K562 (cell line): ENCODE measurements around the gene MSI1. TPM values are rescaled to one million over a fixed set of nuclear protein-coding genes. Genes with fewer than 3 reads are reported as not detected.

Experiments
- ATAC-seq: fragments of 200-7000 bp; cut with Tn5 transposase; 3 replicates; pipeline ENCODE4 v1.9.1; 2020; ENCODE audit warnings: moderate library complexity
- BruUV-seq: library from RNA; stranded (reverse); fragments of 400-500 nt; replicated peaks from 2 replicates; lab custom pipeline; 2021; lab: Mats Ljungman, UMichigan
- CTCF ChIA-PET: fragments of 300-600 bp; formaldehyde crosslinking; extraction: SDS; loops from one replicate; lab custom pipeline; 2021; ENCODE audit warnings: low intra/inter-chr PET ratio; lab: Yijun Ruan, JAX
- POLR2A ChIA-PET: fragments of 300-600, 350-650 bp; sonication (Branson Sonifier 250); formaldehyde crosslinking; extraction: SDS; loops from one replicate; lab custom pipeline; 2021; ENCODE audit warnings: antibody characterized with exemption, inconsistent platforms; lab: Yijun Ruan, JAX
- DNase-seq, 4 experiments: peaks; one replicate each; pipeline versions ENCODE4 v3.0.0 to v3.0.0-alpha.2; 2011 to 2018; ENCODE audit warnings: low spot score in 3 of 4, mixed read lengths in 3 of 4; ENCODE audit errors: extremely low read depth in 1 of 4
- FAIRE-seq: peaks from 2 replicates; lab custom pipeline; 2011; peaks lifted over from hg19 to GRCh38; lab: Jason Lieb, UNC
- H2AFZ ChIP-seq: 2 replicates; pipeline ENCODE4 v1.6.0; 2011; ENCODE audit warnings: low read depth, low read length, control low read depth, inconsistent platforms
- H3K27ac ChIP-seq: fragments of 200-600 bp; 3 replicates; pipeline ENCODE4 v1.8.0; 2011; ENCODE audit warnings: low read depth, mild to moderate bottlenecking, control low read depth, inconsistent platforms, low read length, moderate library complexity, mixed read lengths; ENCODE audit errors: extremely low read depth
- H3K27me3 ChIP-seq, 2 experiments: fragments of 300-600 bp in 1 of 2; 2 replicates in 1 of 2; 3 replicates in 1 of 2; pipeline versions ENCODE4 v1.6.0 to v1.8.0; 2011; ENCODE audit warnings: inconsistent platforms in 2 of 2, low read length in 2 of 2, mild to moderate bottlenecking in 1 of 2, mixed read lengths in 1 of 2, moderate library complexity in 1 of 2; ENCODE audit not compliant: control insufficient read depth in 2 of 2, insufficient read depth in 2 of 2
- H3K36me3 ChIP-seq: fragments of 300-600 bp; 3 replicates; pipeline ENCODE4 v1.8.0; 2011; ENCODE audit warnings: mild to moderate bottlenecking, low read length, inconsistent platforms; ENCODE audit not compliant: control insufficient read depth, insufficient read depth
- H3K4me1 ChIP-seq, 2 experiments: fragments of 200-600 bp in 1 of 2; replicated peaks in 1 of 2; 2 replicates in 1 of 2; 3 replicates in 1 of 2; pipeline versions ENCODE4 v1.5.1 to v1.8.0; 2011; ENCODE audit warnings: inconsistent platforms in 2 of 2, low read length in 2 of 2, mild to moderate bottlenecking in 1 of 2, mixed read lengths in 1 of 2, moderate library complexity in 1 of 2; ENCODE audit not compliant: control insufficient read depth in 2 of 2, insufficient read depth in 2 of 2
- H3K4me2 ChIP-seq: 2 replicates; pipeline ENCODE4 v1.6.1; 2011; ENCODE audit warnings: low read length, control low read depth, inconsistent platforms, mixed read lengths; ENCODE audit not compliant: insufficient read depth
- H3K4me3 ChIP-seq: fragments of 200-600 bp; sonication (generic), shearing (Covaris generic); 2 replicates; pipeline ENCODE4 v1.5.1; 2016; ENCODE audit warnings: control low read depth, inconsistent platforms
- H3K79me2 ChIP-seq: fragments of 200-600 bp; 3 replicates; pipeline ENCODE4 v1.8.0; 2011; ENCODE audit warnings: low read length, inconsistent platforms; ENCODE audit not compliant: control insufficient read depth, insufficient read depth
- H3K9ac ChIP-seq, 2 experiments: 2 replicates each; pipeline versions ENCODE4 v1.6.0 to v1.6.1; 2011; ENCODE audit warnings: low read depth in 2 of 2, low read length in 2 of 2, control low read depth in 1 of 2, inconsistent platforms in 1 of 2, mild to moderate bottlenecking in 1 of 2, mixed read lengths in 1 of 2; ENCODE audit not compliant: insufficient read depth in 1 of 2
- H3K9me1 ChIP-seq: one replicate; pipeline ENCODE4 v1.6.0; 2011; ENCODE audit warnings: inconsistent platforms, mild to moderate bottlenecking, low read length, moderate library complexity; ENCODE audit not compliant: control insufficient read depth, insufficient read depth
- H3K9me3 ChIP-seq: replicated peaks from 2 replicates; pipeline ENCODE4 v1.5.1; 2011; ENCODE audit warnings: low read depth, low read length, inconsistent platforms; ENCODE audit not compliant: control insufficient read depth, insufficient read depth
- H4K20me1 ChIP-seq: replicated peaks from 2 replicates; pipeline ENCODE4 v1.6.1; 2011; ENCODE audit warnings: low read length, inconsistent platforms, mixed read lengths; ENCODE audit not compliant: control insufficient read depth, insufficient read depth
- ASH1L ChIP-seq: fragments of 450-650 bp; IDR thresholded peaks from 2 replicates; pipeline ENCODE4 v1.6.1; 2018; ENCODE audit warnings: borderline replicate concordance, mild to moderate bottlenecking, low read depth; ENCODE audit not compliant: partially characterized antibody
- DDX20 ChIP-seq: fragments of 450-650 bp; IDR thresholded peaks from 2 replicates; pipeline ENCODE4 v1.6.1; 2016; ENCODE audit warnings: missing genetic modification characterization, low read depth, mild to moderate bottlenecking, missing compliant biosample characterization, moderate library complexity
- EP400 ChIP-seq: fragments of 450-650 bp; IDR thresholded peaks from 2 replicates; pipeline ENCODE4 v1.6.1; 2017; ENCODE audit warnings: antibody characterized with exemption, mild to moderate bottlenecking, moderate library complexity
- RB1 ChIP-seq: fragments of 450-650 bp; IDR thresholded peaks from 2 replicates; pipeline ENCODE4 v1.6.1; 2017; ENCODE audit warnings: low read depth, mild to moderate bottlenecking
- SNIP1 ChIP-seq: fragments of 450-650 bp; IDR thresholded peaks from 2 replicates; pipeline ENCODE4 v1.7.1; 2017; ENCODE audit warnings: low read depth, mild to moderate bottlenecking
- TCF7 ChIP-seq: sonication (generic); IDR thresholded peaks from 2 replicates; pipeline ENCODE4 v1.6.1; 2016; ENCODE audit warnings: antibody characterized with exemption, borderline replicate concordance
- ZBTB2 ChIP-seq: fragments of 450-650 bp; IDR thresholded peaks from 2 replicates; pipeline ENCODE4 v1.6.1; 2016; ENCODE audit warnings: antibody characterized with exemption
- ZBTB26 ChIP-seq: fragments of 450-650 bp; formaldehyde crosslinking; IDR thresholded peaks from 2 replicates; pipeline ENCODE4 v1.4.0; 2022; ENCODE audit warnings: missing genetic modification characterization
- ZC3H4 ChIP-seq: sonication (generic); formaldehyde crosslinking; IDR thresholded peaks from 2 replicates; pipeline ENCODE4 v1.9.0; 2021; ENCODE audit warnings: missing genetic modification reagents, borderline replicate concordance
- WGBS: fragments of 100-300 bp; shearing (Covaris generic); methylation state at CpG from one replicate; pipeline ENCODE4 v1.1.6; 2016; ENCODE audit warnings: low coverage, mixed read lengths; ENCODE audit not compliant: insufficient coverage; ENCODE audit errors: missing lambda C conversion rate; 5-methylcytosine and 5-hydroxymethylcytosine counted together
- in situ Hi-C: fragments of 300-500 bp; cut with MboI; formaldehyde crosslinking; loops from 4 replicates; pipeline ENCODE4 v1.15.0; 2018; ENCODE audit warnings: inconsistent platforms, mixed read lengths
- intact Hi-C: fragments of 100-400 bp; cut with micrococcal nuclease; formaldehyde crosslinking; loops from 2 replicates; pipeline ENCODE4 v1.14.2; 2022
- polyA plus RNA-seq, 8 experiments: library from polyadenylated mRNA; depleted of rRNA in 4 of 8; stranded (reverse) in 5 of 8; unstranded in 3 of 8; fragments of >200 nt; fragmentation: Nextera tagmentation in 2 of 8; fragmentation: Illumina TruSeq in 1 of 8; extraction: Ambion mirVana in 2 of 8; extraction: Trizol in 1 of 8; gene quantifications; 2 replicates each; pipeline versions ENCODE4 v1.2.1 to v1.2.3, GENCODE V29; 2011 to 2014; ENCODE audit warnings: inconsistent platforms in 1 of 8, missing spikeins in 1 of 8
- total RNA-seq, 7 experiments: library from RNA; depleted of rRNA in 6 of 7; stranded (reverse); fragments of >200 nt in 6 of 7; fragmentation: Illumina TruSeq in 2 of 7; extraction: Trizol in 2 of 7; gene quantifications; 2 replicates each; pipeline versions ENCODE4 v1.2.1 to v1.2.3, GENCODE V29; 2011 to 2021; ENCODE audit warnings: low replicate concordance in 1 of 7

MSI1 gene
- total and polyA plus RNA-seq, 9 of the 15 experiments (the other 6 are each of a cell fraction or from before 2014, with no cell fraction given), result 0.16 TPM; not detected in 8

GRCh38 chr12:120301962-120302815, 66.8 kb downstream of the MSI1 start, which contains the start of gene SIRT4:
TSS of gene SIRT4 (plus strand) at chr12:120302321. CDS start at chr12:120303562, 1,241 bp downstream.
- H3K4me1 ChIP-seq, result peaks cover 0 to 5% of the 10 kb centered on the region in 2 experiments; a peak in 1 of 5 replicates
- peak; percentile 99 for FAIRE-seq
- H4K20me1 ChIP-seq, result no peaks in the 10 kb centered on the region
- no peaks in the 10 kb centered on the region for H3K79me2 ChIP-seq
- H3K27me3 ChIP-seq, result no peaks in the 10 kb centered on the region
- H3K4me3 ChIP-seq, result peak within 1 kb of the TSS; percentile 46
- no peaks in the 10 kb centered on the region for H3K9me3 ChIP-seq
- in situ Hi-C loops (no loop called here), intact Hi-C loops (no loop called here)
- H3K4me2 ChIP-seq, result peak within 1 kb of the TSS; percentile 82
- peak; percentile 91 to 96 (median 92) for DNase-seq
- ChIA-PET POLR2A (interaction anchor here (0.6 to 3.3 kb wide), 9 partner anchors 10 to 817 kb away, joined by 3 to 194 read pairs (median 3); partner anchors contain the start of genes RNU4-1, RNU4-2 and RPLP0), CTCF (interaction anchor here (0.6 kb wide), 1 partner anchor 37 kb away, joined by 4 read pairs; the partner anchor contains the start of gene PXN)
- ATAC-seq, result peak; percentile 98
- WGBS, result 3% methylated on average over 22 of the region's 31 CpGs
- H2AFZ ChIP-seq, result peak within 1 kb of the TSS; percentile 99
- 0 out of 3 replicates have a peak, but pooled peaks cover 3% of the 10 kb centered on the region for H3K36me3 ChIP-seq
- H3K9me1 ChIP-seq, result no peaks in the 10 kb centered on the region
- H3K27ac ChIP-seq, result peak within 1 kb of the TSS; percentile 56
- peak within 1 kb of the TSS; percentile 70 to 85 for H3K9ac ChIP-seq
- TSS peak; percentile 92 for BruUV-seq
- TF ChIP-seq ZBTB26 (CRISPR knock-in tag), result 0 out of 2 replicates have a peak, but pooled peaks have one; percentile 44
- peak; percentile 49; the same call in 1 of the 2 replicates for TF ChIP-seq ZBTB2
- TF ChIP-seq TCF7, result no peak
- no peak for TF ChIP-seq ZC3H4 (CRISPR knock-in tag)
- 0 out of 2 replicates have a peak, but pooled peaks have one; percentile 27 for TF ChIP-seq RB1
- TF ChIP-seq SNIP1, result no peak
- TF ChIP-seq ASH1L, result peak; percentile 87
- peak; percentile 56 for TF ChIP-seq EP400
- TF ChIP-seq DDX20 (tag), result peak; percentile 2; the same call in 1 of the 2 replicates
